GM12891 (cell line): Measurements from ENCODE around the gene FNDC10.

Experiments
- POLR2A ChIP-seq: IDR thresholded peaks from 2 replicates; pipeline ENCODE4 v1.6.1; 2011; ENCODE audit warnings: low read depth, low read length, control low read depth
- POLR2AphosphoS5 ChIP-seq: IDR thresholded peaks from 2 replicates; pipeline ENCODE4 v1.6.1; 2011; ENCODE audit warnings: low read depth, low read length, control low read depth
- TAF1 ChIP-seq: IDR thresholded peaks from 2 replicates; pipeline ENCODE4 v1.6.1; 2011; ENCODE audit warnings: low read depth, low read length, control low read depth

DNA sequence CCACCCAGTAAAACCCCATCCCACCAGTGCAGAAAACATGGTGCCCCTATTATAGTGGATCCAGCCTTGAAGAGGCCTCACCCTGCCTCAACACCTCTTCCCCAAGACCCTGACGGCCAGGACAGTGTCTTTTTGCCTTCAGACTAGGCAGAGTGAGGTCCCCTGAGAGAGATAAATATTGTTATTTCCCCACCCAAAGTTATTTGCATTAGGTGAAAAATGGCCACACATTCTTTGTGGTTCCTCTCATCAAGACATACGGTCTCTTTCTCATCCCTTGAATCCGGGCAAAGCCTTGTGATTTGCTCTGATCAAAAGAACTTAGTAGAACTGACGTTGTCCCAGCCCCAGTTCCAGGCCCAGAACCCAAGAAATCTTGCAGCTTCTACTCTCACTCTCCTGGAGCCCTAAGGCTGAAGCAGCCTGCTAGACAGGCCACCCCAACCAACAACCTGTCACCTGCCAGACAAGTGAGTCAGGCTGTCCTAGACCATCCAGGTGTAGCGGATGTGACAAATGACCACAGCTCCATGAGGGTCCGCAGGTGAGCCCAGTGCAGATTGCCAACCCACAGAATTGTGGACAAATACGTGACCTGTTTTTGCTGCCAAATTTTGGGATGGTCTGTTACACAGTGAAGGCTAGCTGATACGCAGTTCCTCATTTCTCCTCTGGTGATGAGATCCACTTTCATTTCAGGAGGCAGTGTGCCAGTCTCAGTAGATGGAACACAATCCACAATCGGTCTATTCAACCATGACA is 17.2 kb downstream of the FNDC10 start:
- TF ChIP-seq POLR2A, result no peak
- no peak for TF ChIP-seq TAF1
- no peak for TF ChIP-seq POLR2AphosphoS5
